Stimulated activated naive CD4-positive, alpha-beta T cell treated with Interleukin-2 at 50 U/mL for 16 hours (primary cell): ENCODE measurements around the gene RYR1.
"Not testable (repeated sequence)": the region's sequence is repeated elsewhere in the genome, so short reads cannot be mapped to it uniquely, and the experiment has no call there.

Experiments used
- DNase-seq: peaks from one replicate; lab custom pipeline; 2025; lab: John Stamatoyannopoulos, UW

RYR1 gene

GRCh38 chr19:38538793-38539528, 105.5 kb downstream of the RYR1 start:
- DNase-seq = peak; percentile 8

DNA sequence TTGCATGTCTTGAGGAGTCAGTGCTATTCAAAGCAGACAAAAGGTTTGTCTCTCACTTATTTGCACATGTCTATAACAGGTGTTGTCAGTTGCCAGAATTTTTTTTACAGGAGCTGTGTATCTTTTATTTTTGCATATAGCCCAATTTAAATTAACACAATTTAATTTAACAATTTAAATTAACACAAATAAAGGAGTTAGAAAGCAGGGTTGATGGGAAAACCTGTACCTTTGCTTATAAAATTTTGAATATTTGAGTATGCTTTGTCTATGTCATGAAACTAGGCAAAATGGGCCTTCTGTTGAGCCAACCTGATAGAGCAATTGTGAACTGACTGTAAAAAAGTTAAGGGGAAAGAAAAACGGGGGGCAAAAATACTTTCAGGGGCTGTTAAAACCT, 106.3 kb downstream of the RYR1 start:
- no peak for DNase-seq

DNA sequence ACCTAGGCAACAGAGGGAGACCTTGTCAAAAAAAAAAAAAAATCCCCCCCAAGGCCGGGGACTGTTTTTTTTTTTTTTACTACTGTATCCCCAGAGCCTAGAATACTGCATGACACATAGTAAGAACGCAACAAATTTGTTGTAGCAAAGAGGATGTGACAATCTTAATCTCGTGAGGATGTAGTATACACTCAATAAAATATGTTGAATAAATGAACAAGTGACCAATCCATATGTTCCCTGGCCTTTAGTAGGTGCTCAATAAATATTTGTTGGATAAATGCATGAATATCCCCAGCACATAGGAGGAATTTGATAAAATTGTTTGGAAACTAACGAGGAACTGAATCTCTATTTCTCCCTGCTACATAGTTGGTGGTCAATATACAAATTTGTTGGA, 108.5 kb downstream of the RYR1 start:
- no peak for DNase-seq

- DNase-seq = no peak
These were observed 109.9 kb downstream of the RYR1 start for GRCh38 chr19:38543286-38543806.

DNA sequence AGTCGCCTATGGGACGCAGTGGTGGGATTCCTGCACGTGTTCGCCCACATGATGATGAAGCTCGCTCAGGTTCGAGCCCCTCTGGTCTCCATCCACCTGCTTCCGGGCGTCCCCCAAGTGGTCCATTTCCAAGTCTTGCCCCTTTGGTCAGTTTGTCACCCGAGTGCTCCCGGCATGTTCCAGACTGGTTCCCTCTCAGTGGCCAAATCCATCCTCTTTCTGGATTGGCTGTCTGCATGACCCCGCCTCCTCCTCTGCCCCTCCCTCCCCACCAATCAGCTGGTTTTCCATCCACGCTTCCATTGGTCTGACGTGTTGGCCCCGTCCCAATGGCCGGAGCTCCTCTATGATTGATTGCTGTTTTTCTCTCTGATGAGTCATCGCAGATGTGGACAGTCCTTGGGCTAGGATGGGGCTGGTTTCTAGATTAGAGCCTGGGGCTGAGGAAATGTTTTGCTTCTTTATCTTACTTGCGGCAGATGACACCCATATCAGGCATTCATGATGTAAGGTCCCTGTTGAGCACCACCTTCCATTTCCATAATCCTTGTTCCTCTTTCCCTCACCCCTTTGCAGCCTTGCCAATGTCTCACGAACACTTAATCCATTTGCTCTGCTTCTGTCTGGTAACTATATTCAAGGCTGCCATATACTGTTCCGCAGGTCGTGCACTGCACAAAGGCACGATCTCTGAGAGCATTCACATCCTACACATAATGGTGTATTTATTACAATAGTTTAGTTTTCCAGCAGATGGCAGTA, 110.5 kb downstream of the RYR1 start:
- DNase-seq = no peak

- no peak for DNase-seq
These were observed 111.3 kb downstream of the RYR1 start for GRCh38 chr19:38544569-38545315.

DNA sequence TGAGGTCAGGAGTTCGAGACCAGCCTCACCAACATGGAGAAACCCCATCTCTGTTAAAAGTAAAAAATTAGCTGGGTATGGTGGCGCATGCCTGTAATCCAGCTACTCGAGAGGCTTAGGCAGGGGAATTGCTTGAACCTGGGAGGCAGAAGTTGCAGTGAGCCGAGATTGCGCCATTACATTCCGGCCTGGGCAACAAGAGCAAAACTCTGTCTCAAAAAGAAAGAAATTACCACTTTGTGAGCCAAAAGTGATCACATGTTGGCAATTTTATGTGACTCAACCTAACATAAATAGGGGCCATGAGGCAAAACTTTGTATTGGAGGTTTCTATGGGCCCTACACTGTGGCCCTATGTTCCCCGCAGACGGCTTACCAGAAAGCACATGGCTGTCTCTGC, 112.1 kb downstream of the RYR1 start:
- DNase-seq = no peak

GRCh38 chr19:38547421-38547820, 113.9 kb downstream of the RYR1 start:
- DNase-seq = no peak

DNA sequence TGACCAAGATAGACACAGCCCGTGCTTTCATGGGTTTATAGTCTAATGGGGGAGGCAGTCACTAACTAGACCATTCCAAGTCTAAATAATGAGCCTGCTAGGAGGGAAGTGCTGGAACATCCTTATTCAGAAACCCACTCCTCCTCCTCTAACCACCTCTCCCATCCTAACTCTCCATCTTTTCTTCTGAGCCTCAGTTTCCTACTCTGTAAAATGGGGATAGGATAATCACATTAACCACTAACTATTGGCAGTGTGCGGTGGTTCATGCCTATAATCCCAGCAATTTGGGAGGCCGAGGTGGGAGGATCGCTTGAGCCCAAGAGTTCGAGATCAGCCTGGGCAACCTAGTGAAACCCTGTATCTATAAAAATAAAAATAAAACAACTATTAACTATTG, 115.6 kb downstream of the RYR1 start:
- DNase-seq = no peak

DNA sequence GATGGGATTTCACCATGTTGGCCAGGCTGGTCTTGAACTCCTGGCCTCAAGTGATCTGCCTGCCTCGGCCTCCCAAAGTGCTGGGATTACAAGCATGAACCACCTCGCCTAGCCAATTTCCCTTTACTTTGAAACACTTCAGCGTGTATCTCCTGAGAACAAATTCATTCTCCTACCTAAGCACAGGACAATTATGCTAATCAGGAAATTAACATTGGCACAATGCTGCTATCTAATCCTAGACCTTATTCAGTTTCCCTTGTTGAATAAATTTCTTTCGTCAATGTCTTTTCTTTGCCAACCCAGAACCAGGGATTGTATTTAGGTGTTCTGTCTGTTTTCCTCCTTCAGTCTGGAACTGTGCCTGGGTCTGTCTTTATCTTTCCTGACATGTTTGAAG, 116.5 kb downstream of the RYR1 start:
- DNase-seq = no peak

DNA sequence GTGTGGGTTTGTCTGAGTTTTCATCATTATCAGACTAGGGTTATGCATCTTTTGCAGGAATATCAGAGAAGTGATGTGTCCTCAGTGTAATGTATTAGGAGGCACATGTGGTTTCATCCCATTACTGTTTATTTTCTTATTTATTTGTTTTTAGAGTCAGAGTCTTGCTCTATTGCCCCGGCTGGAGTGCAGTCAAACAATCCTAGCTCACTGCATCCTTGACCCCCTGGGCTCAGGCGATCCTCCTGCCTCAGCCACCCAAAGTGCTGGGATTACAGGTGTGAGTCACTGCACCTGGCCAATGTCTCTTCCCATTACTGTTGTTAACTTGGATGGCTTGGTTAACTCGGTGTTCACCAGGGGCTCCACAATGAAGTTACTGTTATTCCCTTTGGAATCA, 116.9 kb downstream of the RYR1 start:
- no peak for DNase-seq

DNA sequence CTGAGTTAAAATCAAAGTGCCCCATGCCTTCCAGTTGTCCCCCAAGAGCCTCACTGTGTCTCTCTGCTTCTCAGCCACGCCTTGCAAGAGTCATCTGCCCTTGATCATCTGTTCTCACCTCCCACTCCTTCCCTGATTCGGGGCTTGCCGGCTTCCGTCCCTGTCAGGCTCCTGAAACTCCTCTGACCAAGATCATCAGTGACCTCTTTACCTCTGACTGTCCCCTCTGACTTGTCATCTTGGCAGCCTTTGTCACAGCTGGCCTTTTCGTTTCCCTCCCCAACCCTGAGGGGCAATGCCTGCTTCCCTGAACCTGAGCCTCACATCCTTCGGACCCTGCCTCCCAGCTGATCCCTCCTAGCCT, 117.9 kb downstream of the RYR1 start:
- DNase-seq = peak; percentile 65

GRCh38 chr19:38553239-38553638, 119.7 kb downstream of the RYR1 start:
- not testable (repeated sequence) for DNase-seq

DNA sequence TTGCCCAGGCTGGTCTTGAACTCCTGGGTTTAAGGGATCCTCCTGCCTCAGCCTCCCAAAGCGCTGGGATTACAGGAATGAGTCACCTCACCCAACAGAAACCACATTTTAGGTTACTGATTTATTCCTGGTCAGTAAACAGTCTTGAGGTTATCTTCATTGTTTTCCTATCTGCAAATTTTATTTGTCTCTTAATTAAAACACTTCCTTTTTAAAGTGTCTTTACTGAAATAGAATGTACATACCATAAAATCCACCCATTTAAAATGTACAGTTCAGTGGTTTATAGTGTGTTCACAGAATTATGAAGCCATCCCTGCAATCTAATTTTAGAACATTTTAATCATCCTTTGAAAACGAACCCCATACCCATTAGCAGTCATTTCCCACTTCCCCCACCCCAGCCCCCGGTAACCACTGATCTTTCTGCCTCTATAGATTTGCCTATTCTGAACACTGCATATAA, 121.2 kb downstream of the RYR1 start:
- DNase-seq = no peak

DNA sequence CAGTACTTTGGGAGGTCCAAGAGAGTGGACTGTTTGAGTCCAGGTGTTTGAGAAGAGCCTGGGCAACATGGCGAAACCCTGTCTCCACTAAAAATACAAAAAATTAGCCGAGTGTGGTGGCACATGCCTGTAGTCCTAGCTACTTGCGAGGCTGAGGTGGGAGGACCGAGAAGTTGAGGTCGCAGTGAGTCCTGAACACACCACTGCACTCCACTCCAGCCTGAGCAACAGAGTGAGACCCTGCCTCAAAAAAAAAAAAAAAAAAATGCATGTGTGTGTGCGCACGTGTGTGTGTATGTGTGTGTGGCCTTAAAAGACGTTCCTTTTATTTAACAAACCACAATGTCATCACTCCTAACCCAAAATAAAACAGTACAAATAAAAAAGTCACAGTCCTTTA, 121.7 kb downstream of the RYR1 start:
- no peak for DNase-seq

GRCh38 chr19:38556521-38557174, 123.2 kb downstream of the RYR1 start:
- no peak for DNase-seq

DNA sequence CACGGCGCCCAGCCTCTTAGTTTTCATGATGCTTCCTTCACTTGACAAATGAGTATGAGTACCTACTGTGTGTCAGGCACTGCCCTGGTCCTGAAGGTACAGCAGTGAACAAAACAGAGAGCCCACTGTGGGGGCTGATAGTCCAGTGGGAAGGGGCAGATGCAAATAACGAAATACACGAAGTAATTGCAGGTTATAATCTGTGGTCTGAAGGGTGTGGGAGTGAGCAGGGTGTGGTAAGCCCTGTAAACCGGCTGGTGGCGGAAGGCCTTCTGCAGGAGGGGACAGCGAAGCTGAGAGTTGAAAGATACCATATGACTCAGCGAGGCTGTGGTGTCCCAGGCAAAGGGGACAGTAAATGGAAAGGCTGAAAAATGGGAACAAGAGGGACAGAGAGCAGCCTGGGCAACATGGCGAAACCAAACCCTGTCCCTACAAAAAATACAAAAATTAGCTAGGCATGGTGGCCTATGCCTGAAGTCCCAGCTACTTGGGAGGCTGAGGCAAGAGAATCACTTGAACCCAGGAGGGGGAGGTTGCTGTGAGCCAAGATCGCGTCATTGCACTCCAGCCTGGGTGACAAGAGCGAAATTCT, 123.8 kb downstream of the RYR1 start:
- peak; percentile 32 for DNase-seq

- DNase-seq = not testable (repeated sequence)
These were observed 125.4 kb downstream of the RYR1 start for GRCh38 chr19:38558933-38559332.

- DNase-seq = peak; percentile 28
These were observed 126.2 kb downstream of the RYR1 start for GRCh38 chr19:38559428-38560401.

DNA sequence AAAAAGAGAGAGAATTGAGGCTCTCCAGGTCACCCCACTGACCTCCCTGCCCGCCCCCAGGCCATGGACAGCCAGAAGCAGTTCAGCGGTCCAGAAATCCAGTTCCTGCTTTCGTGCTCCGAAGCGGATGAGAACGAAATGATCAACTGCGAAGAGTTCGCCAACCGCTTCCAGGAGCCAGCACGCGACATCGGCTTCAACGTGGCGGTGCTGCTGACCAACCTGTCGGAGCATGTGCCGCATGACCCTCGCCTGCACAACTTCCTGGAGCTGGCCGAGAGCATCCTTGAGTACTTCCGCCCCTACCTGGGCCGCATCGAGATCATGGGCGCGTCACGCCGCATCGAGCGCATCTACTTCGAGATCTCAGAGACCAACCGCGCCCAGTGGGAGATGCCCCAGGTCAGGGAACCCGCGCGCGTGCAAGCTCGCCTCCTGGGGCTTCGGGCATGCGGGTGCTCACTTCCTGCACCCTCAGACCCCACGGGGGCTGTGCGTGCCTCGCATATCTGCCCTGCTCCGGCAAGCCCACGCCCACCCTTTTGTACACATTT, 127.6 kb downstream of the RYR1 start:
- DNase-seq = no peak
